Fibroblast of villous mesenchyme (primary cell): ENCODE measurements around the gene GPR37. TPM values are rescaled to one million over a fixed set of nuclear protein-coding genes. Genes with fewer than 3 reads are reported as not detected.
A peak's percentile ranks its signal among the peaks of the same experiment; 100 is the strongest.

Source experiments
- DNase-seq: peaks from one replicate; pipeline ENCODE4 v3.0.0-alpha.2; 2010; ENCODE audit warnings: low read depth
- H3K4me3 ChIP-seq: 2 replicates; pipeline ENCODE4 v1.5.1; 2011; ENCODE audit warnings: low read depth, mild to moderate bottlenecking, low read length
- total RNA-seq: library from RNA; depleted of rRNA; stranded (reverse); fragments of >200 nt; gene quantifications from 2 replicates; pipeline ENCODE4 v1.2.3, GENCODE V29; 2012
- TF ChIP-seq, protein P1 (sequence below): IDR thresholded peaks from 2 replicates; pipeline ENCODE4 v1.5.1; 2012; ENCODE audit warnings: low read depth, mild to moderate bottlenecking, low read length; ENCODE audit not compliant: insufficient read depth

Gene GPR37
- total RNA-seq, 1 donor: 5.6 TPM

DNA sequence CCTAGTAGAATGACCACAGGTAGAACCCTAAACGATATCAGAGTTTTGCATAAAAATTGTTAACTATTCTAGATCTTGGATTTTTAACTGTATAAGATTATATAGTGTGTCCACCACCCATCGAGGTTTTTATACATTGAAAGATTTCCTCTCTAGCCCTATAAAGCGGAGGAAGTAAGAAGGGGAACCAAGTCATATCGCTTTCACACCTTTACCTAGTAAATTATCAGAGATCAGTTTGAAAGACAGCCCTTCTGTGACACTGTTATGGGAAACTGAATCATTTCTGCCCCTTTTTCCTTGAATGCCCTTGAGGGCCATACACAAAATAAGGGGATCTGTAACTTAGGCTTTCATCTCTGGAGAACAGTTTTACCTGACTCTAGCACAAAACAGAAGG is 8.3 kb upstream of the GPR37 start:
- TF ChIP-seq, protein P1, sequence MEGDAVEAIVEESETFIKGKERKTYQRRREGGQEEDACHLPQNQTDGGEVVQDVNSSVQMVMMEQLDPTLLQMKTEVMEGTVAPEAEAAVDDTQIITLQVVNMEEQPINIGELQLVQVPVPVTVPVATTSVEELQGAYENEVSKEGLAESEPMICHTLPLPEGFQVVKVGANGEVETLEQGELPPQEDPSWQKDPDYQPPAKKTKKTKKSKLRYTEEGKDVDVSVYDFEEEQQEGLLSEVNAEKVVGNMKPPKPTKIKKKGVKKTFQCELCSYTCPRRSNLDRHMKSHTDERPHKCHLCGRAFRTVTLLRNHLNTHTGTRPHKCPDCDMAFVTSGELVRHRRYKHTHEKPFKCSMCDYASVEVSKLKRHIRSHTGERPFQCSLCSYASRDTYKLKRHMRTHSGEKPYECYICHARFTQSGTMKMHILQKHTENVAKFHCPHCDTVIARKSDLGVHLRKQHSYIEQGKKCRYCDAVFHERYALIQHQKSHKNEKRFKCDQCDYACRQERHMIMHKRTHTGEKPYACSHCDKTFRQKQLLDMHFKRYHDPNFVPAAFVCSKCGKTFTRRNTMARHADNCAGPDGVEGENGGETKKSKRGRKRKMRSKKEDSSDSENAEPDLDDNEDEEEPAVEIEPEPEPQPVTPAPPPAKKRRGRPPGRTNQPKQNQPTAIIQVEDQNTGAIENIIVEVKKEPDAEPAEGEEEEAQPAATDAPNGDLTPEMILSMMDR: no peak
- H3K4me3 ChIP-seq: no peak overlapping the region
- no peak for DNase-seq

DNA sequence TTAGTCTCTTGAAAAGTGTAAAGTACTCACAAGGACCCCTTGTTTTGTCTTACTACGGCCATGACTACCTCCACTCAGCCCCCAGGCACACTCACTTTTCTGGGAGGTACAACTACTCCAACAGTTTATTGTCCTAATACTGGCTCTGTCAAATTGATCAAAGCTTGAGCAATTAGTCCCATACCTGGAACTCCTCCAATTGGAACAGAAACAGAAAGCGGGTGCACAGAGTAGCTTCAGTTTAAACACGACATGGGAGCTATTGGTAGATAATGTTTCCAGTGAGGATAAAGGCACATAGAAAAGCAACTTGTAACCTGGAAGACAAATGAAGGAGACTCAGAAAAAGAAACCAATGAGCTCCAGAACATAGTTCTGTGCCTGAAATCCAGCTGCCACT is 7.7 kb upstream of the GPR37 start:
- H3K4me3 ChIP-seq: no peak overlapping the region
- no peak for DNase-seq
- TF ChIP-seq, protein P1: no peak

DNA sequence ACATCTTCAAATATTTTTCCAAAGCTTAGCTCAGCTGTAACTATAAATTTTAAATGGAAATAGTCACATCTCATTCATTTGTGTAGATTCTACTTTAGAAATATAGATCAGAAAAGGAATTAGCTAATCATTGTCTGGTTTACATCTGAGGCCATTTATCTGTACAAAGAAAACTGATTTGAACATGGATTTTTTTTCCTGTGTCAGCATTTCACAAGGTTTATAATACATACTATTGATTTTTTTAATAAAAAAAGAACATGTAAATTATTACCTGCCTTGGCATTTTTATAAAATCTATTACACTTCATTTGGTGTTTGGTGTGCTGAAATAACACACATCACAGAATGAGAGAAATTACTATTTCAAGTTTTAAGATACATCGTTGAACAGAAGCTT is 3.5 kb upstream of the GPR37 start:
- TF ChIP-seq, protein P1: no peak
- H3K4me3 ChIP-seq: no peak overlapping the region
- no peak for DNase-seq

DNA sequence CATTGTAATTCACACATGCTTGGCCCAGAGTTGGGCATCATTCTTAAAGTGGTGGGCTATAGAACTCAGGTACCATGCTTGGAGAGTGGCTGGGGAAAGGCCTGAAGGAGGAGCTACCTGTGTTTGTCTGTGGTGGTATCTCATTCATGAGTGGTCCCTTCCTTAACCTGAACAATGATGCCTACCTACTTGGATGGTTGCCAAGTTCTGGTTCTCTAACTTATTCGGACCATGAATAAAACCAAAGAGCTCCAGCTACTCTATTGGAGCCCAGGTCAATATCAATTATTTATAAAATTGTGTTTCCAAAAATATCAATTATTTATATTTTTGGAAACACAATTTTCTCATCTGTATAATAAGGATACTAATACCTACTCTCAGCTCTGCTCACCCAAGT is 2.9 kb upstream of the GPR37 start:
- DNase-seq: no peak
- no peak overlapping the region for H3K4me3 ChIP-seq
- TF ChIP-seq, protein P1: no peak

DNA sequence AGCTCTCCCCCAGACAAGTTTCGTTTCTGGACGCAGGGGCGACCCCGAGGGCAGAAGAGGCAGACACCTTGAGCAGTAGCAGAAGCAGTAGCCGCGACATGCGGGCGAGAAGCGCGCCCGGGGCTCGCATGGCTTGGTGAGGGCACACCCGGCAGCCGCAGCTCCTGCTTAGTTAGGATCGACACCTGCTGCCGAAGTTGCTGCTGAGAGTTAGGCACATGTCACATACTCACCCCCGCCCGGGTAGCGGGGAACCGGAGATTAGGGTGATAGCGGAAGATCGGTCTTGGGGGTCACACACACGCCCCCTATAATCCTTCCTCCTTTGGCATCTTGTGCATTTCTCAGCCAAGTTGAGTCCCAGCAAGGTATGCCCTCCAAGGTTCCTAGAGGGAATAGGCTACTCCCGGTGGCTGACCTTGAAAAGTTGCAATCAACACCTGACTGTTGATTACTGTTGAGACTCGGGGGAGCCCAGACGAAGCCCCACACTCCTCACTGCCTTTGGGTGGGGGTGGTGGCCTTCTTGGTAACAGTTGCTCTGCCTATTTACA is 668 bp downstream of the GPR37 start:
- H3K4me3 ChIP-seq: peak overlapping the region; percentile 67
- peak; percentile 6 for DNase-seq
- TF ChIP-seq, protein P1: no peak

DNA sequence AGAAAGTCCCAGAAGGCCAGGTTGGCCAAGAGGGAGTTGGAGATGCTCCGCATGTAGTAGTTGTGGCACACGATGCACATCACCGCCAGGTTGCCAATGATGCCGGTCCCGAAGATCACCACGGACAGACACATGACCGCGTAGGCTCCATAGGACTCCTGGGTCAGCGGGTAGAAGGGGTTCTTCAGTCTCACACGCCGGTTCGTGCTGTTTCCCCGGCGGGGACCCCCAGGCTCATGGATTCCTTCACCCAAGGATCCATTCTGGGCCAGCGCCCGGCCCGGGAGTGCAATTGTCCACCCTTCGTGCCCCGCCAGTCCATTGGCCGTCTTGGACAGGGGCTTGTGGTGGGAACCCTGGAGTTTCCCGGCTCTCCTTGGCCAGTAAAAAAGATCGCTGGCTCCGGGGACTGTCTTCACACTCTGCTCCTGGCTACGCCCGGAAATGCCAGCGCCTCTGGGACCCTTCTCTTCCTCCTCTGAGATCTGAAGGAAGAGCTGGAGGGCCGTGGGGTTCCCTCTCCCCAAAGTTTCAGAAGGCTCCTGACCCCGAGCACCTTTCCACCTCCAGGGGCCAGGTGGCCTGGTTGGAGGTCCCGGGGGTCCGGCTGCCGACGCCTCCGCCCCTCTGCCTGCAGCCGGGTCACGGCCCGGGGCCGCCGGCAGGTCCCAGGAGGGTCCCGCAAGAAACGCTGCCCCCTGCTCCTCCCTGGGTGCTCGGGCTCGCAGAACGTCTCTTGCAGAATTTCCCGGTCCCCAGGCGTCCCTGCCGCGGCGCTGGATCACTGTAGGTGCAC is 1.3 kb downstream of the GPR37 start:
- TF ChIP-seq, protein P1: no peak
- no peak for DNase-seq
- peak overlapping the region; percentile 67 for H3K4me3 ChIP-seq

DNA sequence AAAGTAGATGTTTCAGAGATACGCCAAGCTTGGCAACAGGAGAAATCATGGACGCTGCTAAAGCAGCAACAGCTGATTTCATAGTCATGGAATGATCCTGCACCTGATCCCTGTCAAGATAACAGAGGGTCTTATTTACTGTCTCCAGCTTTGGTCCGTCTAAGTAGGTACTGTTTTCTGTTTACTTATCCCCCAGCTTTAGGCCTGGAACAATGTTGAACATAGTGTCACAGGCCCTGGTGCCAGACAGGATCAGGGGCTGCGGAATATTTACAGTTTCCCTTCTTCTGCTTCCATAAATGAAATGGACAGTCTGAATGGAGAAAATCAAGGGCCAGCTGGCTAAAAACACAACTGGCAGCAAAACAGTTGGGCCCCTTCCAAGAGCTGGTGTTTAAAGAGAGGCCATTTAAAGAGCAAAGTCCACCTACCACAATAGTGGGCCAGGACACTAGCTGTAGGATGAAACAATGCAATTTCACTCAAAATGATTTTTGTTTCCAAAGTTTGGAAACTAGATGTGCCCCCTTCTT is 2.9 kb downstream of the GPR37 start:
- peak overlapping the region; percentile 30 for H3K4me3 ChIP-seq
- TF ChIP-seq, protein P1: no peak
- DNase-seq: peak; percentile 5
